DMS153 treated with DMSO at 0.1 percent for 48 hours (cell line): ENCODE results near the gene ZBTB32.

ENCODE experiments used
- DNase-seq: peaks from one replicate; lab custom pipeline; 2025; ENCODE audit not compliant: unreplicated experiment; lab: John Stamatoyannopoulos, UW

Gene ZBTB32

DNA sequence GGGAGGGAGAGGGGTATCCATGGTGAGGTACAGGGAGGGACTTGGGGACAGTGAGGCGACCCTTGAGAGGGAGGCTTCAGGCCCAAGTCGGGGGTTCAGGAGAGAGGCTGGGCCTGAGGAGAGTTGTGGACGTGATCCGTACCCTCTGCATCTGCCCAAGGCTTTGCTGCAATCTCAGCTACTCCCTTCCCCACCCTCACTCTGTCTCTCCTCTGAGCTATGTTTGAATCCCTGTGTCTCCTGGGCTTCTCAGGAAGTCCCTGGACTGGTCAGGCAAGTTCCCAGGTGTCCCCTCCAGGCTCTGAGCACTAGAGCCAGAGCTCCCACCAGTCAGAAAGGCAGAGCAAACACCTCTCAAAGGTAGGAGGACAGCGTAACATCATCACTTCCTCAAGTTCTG is 45.8 kb downstream of the ZBTB32 start:
- DNase-seq: no peak

DNA sequence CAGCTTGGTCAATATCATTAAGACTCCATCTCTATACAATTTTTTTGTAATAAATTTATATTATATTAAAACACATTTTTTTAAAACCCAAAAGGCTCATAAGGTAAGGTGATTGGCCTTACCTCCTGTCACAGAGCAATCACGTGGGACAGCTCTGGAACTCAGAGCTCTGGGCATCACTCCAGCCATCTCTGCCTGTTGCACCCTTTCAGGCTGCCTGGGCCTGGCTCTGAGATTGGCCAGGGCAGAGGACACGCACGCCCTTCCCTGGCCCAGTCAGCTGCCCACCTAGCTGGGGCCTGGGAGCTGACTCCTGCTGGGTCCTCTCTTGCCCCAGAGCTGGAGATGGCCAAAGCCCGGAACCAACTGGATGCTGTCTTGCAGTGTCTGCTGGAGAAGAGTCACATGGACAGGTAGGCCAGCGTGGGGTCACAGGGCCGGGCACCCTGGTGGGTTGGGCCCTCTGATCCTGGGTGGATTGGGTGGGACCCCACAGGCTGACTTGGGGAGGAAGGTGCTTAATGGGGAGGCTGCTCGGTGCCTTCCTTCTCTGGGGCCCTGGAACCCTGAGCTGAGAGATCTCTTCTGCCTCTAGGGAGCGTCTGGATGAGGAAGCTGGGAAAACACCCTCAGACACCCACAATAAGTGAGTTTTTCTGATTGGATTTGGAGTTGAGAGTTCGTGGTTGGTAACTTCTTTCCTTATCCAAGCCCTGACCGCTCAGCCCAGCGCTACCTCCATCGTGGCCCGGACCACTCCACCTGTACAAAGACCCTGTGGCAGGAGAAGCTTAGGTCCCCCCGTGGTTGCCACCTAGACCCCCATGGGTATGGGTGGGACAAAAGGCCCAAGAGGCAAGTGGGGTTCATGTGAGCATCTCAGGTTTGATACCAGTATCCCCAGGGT is 47.7 kb downstream of the ZBTB32 start:
- no peak for DNase-seq

DNA sequence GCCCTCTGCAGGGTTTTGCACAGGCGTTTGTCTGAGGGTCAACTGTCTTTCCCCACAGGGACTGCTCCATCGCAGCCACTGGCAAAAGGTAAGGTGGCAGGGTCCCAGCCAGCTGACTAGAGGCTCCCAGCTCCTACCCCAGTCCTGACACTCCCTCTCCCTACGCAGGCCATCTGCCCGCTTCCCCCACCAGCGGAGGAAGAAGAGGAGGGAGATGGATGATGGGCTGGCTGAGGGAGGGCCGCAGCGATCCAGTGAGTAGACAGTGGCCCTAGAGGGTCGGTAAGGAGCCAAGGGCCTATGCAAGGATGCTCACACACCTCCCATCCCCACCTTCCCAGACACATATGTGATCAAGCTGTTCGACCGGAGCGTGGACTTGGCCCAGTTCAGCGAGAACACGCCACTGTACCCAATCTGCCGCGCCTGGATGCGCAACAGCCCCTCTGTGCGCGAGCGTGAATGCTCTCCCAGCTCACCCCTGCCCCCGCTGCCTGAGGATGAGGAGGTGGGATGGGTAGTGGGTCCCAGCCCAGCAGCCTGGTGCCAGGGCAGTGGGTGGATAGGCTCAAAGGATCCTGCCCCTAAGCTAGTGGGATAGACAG is 48.5 kb downstream of the ZBTB32 start:
- no peak for DNase-seq

DNA sequence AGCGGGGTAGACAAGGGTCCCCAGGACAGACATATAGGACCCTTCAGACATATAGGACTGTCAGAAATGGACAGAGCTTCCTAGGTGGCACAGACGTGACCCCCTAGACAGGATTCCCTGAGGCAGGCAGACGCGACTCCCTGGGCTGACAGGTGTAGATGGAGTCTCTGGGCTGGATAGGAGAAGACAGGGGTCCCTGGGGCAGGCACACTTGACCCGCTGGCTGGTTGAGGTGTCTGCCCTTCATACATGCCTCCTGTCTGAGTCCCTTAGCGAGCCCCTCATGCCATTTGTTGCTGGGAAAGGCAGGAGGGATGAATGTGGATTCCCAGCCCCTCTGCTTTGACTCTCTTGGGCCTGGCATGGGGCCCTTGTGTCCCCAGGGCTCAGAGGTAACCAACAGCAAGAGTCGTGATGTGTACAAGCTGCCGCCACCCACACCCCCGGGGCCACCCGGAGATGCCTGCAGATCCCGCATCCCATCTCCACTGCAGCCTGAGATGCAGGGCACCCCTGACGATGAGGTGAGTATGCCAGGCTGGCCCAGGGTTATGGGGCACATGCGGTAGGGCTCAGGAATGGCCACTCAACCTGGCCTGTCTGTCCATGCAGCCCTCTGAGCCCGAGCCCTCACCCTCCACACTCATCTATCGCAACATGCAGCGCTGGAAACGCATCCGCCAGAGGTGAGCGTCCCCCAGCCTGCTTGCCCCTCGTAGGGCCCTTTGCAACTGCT is 49.4 kb downstream of the ZBTB32 start:
- DNase-seq: no peak

DNA sequence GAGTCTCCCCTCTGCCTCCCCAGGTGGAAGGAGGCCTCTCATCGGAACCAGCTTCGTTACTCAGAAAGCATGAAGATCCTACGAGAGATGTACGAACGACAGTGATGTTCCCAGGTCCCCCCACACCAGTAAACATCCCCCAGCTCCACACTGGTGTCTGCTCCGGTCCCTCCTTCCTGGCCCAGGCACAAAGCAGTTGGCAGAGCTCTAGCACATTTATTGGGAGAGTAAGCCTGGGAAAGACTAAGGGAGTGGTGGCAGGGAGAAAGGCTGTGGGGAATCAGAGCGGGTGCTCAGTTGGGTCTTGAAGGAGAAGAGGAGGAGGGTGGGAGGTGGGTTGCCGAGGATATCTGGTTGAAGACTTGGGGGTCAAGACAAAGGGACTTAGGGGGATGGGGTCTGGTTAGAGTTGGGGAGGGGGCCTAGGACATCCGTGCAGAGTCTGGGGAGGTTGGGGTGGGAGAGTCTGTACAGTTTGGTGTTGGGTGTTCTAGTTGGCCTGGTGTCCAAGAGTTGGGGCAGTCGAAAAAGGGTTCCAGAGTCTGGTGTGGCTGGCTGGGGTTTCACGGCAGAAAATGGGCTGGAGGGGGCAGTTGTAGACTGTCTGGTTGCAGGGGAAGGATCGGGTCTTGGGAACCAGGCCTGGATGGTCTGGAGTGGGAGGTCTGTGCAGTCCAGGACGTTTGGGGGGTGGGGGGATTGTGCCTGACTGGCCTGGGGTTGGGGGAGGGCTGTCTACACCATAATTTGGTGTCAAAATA is 50.2 kb downstream of the ZBTB32 start:
- DNase-seq: no peak

GRCh38 chr19:35755131-35755549 is 50.8 kb downstream of the ZBTB32 start:
- no peak for DNase-seq

- no peak for DNase-seq
Observed at GRCh38 chr19:35755550-35756376, 51.4 kb downstream of the ZBTB32 start.

GRCh38 chr19:35756377-35757230 is 52.2 kb downstream of the ZBTB32 start, which contains the start of gene HSPB6:
Gene HSPB6 (minus strand): TSS chr19:35757029. CDS start chr19:35757008, 21 bp downstream.
- no peak for DNase-seq

DNA sequence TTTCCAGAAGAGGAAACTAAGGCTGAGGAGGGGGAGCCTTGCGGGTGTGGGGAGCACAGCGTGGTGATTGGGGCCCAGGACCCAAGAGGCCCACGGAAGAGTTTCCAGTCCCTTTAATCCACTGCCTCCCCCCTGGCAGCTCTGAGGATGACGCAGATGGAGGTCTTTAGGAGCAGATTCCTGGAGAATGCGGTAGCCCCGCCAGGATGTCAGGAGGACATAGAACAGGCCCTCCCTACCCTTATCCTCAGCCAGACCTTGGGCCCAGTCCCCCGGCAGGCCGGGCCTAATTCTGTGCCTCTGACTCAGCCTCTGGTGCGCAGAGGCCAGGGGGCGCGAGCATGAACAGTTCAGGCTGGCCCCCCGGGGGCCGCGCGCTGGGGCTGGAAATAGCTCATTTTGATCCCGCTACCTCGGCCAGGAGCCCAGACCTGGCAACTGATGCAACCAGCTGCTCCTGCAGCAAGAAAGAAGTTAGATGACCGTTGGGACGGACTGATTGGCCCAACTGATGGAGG is 52.9 kb downstream of the ZBTB32 start:
- DNase-seq: no peak

- DNase-seq: peak; percentile 97
Observed at GRCh38 chr19:35757749-35758608, 53.6 kb downstream of the ZBTB32 start, which contains the start of gene PROSER3. Gene PROSER3 (plus strand): TSS chr19:35758176. CDS start chr19:35758216, 40 bp downstream.

- no peak for DNase-seq
Observed at GRCh38 chr19:35759697-35760096, 55.3 kb downstream of the ZBTB32 start.

- DNase-seq: no peak
Observed at GRCh38 chr19:35760711-35761349, 56.5 kb downstream of the ZBTB32 start.

DNA sequence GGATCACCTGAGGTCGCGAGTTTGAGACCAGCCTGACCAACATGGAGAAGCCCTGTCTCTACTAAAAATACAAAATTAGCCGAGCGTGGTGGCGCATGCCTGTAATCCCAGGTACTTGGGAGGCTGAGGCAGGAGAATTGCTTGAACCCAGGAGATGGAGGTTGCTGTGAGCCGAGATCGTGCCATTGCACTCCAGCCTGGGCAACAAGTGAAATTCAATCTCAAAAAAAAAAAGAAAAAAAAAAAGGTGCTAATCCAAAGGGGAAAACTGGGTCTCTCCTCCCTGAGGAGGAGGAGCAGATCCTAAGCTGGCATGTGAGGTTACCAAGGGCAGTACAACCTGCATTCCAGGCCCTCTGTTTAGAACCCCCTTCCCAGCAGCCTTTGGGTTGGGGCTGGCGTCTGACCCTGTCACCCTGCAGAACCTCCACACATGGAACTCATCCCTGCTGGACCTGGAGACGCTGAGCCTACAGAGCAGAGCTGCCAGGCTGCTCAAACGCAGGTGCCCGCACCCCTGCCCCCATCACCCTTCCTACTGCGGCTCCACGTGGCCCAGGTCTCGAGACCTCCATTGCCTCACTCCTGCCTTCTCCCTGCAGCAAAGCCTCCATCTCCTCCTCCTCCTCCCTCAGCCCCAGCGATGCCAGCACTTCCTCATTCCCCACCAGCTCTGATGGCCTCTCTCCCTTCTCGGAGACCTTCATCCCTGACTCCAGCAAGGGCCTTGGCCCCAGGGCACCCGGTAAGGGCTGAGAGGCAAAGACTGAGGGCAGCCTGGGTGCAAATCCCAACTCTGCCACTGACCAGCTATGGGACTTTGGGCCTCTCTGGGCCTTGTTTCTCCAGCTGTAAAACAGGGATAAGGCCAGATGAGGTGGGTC is 60.3 kb downstream of the ZBTB32 start:
- DNase-seq: no peak
